Esophagus muscularis mucosa (tissue), 3 donors: ENCODE results near the gene SMAD1.

ENCODE experiments used
- CTCF ChIP-seq, 3 experiments: fragments of 200-600 bp in 2 of 3; fragments of 450-650 bp in 1 of 3; sonication (generic) in 2 of 3; IDR thresholded peaks; one replicate each; pipeline ENCODE4 v1.5.1; 2017 to 2019; ENCODE audit warnings: antibody characterized with exemption in 3 of 3, mild to moderate bottlenecking in 2 of 3, moderate library complexity in 1 of 3
- POLR2A ChIP-seq: fragments of 450-650 bp; IDR thresholded peaks from one replicate; pipeline ENCODE4 v1.6.1; 2017; ENCODE audit warnings: antibody characterized with exemption, moderate library complexity, mild to moderate bottlenecking, low read depth

GRCh38 chr4:145440292-145441007 is 41.2 kb upstream of the SMAD1 start:
- TF ChIP-seq CTCF (IDR thresholded peaks at IDR 0.05) (no peak), POLR2A (no peak)
